OCI-LY3 (cell line): ENCODE measurements around the gene TMEM11.

Experiments used
- H2AFZ ChIP-seq: fragments of 200-600, 300-600 bp; shearing (Covaris generic); 2 replicates; pipeline ENCODE4 v1.6.0; 2014; ENCODE audit warnings: antibody characterized with exemption, low read depth, low read length
- H3K27ac ChIP-seq: fragments of 200-600, 300-600 bp; sonication (generic); 2 replicates; pipeline ENCODE4 v1.5.1; 2014; ENCODE audit warnings: mild to moderate bottlenecking, low read length, moderate library complexity, mixed read lengths
- H3K27me3 ChIP-seq: fragments of 200-600, 300-600 bp; sonication (generic); 2 replicates; pipeline ENCODE4 v1.6.1; 2014; ENCODE audit warnings: low read depth, low read length, mixed read lengths
- H3K36me3 ChIP-seq: fragments of 200-600, 300-600 bp; sonication (generic); replicated peaks from 2 replicates; pipeline ENCODE3; 2014; ENCODE audit warnings: low read depth, low read length, mixed read lengths
- H3K4me1 ChIP-seq: fragments of 300-600, 200-600 bp; sonication (generic); 2 replicates; pipeline ENCODE4 v1.6.1; 2014; ENCODE audit warnings: low read length, mixed read lengths
- H3K4me2 ChIP-seq: fragments of 200-600, 300-600 bp; sonication (generic); 2 replicates; pipeline ENCODE4 v1.6.1; 2014; ENCODE audit warnings: low read length, mixed read lengths
- H3K4me3 ChIP-seq: fragments of 300-600, 200-600 bp; sonication (generic); 2 replicates; pipeline ENCODE4 v1.5.1; 2014; ENCODE audit warnings: antibody characterized with exemption, mild to moderate bottlenecking, low read length, moderate library complexity
- H3K79me2 ChIP-seq: fragments of 300-600, 200-600 bp; shearing (Covaris generic); 2 replicates; pipeline ENCODE4 v1.6.1; 2014; ENCODE audit warnings: mild to moderate bottlenecking, low read length, mixed read lengths
- H3K9ac ChIP-seq: fragments of 300-600, 200-600 bp; shearing (Covaris generic); 2 replicates; pipeline ENCODE4 v1.6.0; 2014; ENCODE audit warnings: mild to moderate bottlenecking, low read length, moderate library complexity
- H3K9me3 ChIP-seq: fragments of 200-600, 300-600 bp; shearing (Covaris generic); 2 replicates; pipeline ENCODE4 v1.6.1; 2014; ENCODE audit warnings: low read length, mixed read lengths; ENCODE audit not compliant: insufficient read depth
- H4K20me1 ChIP-seq: fragments of 200-600, 300-600 bp; sonication (generic); 2 replicates; pipeline ENCODE4 v1.6.1; 2016; ENCODE audit warnings: low read length, mixed read lengths; ENCODE audit not compliant: insufficient read depth
- CTCF ChIP-seq: fragments of 200-600, 300-600 bp; sonication (generic); IDR thresholded peaks from 2 replicates; pipeline ENCODE4 v1.5.1; 2014; ENCODE audit warnings: antibody characterized with exemption, low read length, low read depth
- EZH2phosphoT487 ChIP-seq: fragments of 200-600 bp; shearing (Covaris generic); IDR thresholded peaks from 2 replicates; pipeline ENCODE4 v1.6.1; 2018; ENCODE audit warnings: antibody characterized with exemption, mixed run types, low read depth

The TMEM11 gene

GRCh38 chr17:21243516-21244303 lies 29.7 kb upstream of the TMEM11 start:
- Histone ChIP-seq H3K27me3 (no peaks in the 10 kb centered on the region), H3K4me2 (no peak overlapping the region), H3K9ac (no peak overlapping the region), H2AFZ (no peak overlapping the region), H3K79me2 (no peaks in the 10 kb centered on the region), H3K4me1 (no peaks in the 10 kb centered on the region), H3K4me3 (no peak overlapping the region), H3K9me3 (no peaks in the 10 kb centered on the region), H4K20me1 (no peaks in the 10 kb centered on the region), H3K36me3 (no peaks in the 10 kb centered on the region), H3K27ac (no peak overlapping the region)
- no peak for TF ChIP-seq CTCF
- no peak for TF ChIP-seq EZH2phosphoT487

- no peak overlapping the region for H2AFZ ChIP-seq
- H3K4me2 ChIP-seq: no peak overlapping the region
- H3K27ac ChIP-seq: no peak overlapping the region
- H3K27me3 ChIP-seq: no peaks in the 10 kb centered on the region
- H3K36me3 ChIP-seq: no peaks in the 10 kb centered on the region
- no peak overlapping the region for H3K4me3 ChIP-seq
- H4K20me1 ChIP-seq: no peaks in the 10 kb centered on the region
- H3K79me2 ChIP-seq: no peaks in the 10 kb centered on the region
- no peaks in the 10 kb centered on the region for H3K4me1 ChIP-seq
- H3K9ac ChIP-seq: no peak overlapping the region
- H3K9me3 ChIP-seq: no peaks in the 10 kb centered on the region
- TF ChIP-seq EZH2phosphoT487 (no peak), CTCF (no peak)
Observed at GRCh38 chr17:21242780-21243515, 29.0 kb upstream of the TMEM11 start.

DNA sequence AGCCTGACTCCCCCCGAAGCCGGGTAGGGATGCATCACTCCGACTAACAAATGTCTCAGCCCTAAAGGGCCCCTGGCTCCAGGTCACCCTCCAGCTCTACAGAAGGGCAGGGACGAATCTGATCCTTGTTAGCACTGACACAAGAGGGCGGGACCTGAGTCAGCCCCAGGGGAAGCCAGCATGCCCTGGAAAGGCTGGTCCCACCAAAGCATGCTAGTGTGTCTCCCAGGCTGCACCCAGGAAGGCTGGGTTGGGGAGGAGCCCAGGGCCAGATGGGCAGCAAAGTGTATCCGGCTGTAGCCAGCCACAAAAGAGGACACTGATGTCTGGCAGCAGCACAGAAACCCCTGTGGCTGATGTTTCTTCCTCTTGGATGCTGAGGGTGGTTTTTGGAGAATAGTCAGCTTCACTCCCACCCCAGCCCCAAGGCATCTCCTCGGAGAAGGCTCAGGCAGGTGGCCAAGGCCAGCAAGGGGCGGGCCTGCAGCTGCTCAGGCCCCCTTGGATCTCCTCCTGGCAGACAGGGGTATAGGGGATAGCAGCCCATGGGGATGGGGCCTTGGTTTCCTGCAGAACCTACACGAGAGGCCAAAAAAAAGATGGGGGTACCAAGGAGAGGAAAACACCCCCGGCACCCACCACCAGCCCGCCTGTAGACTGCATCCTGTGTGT lies 28.2 kb upstream of the TMEM11 start:
- Histone ChIP-seq H4K20me1 (no peaks in the 10 kb centered on the region), H3K9me3 (no peaks in the 10 kb centered on the region), H3K9ac (no peak overlapping the region), H3K79me2 (no peaks in the 10 kb centered on the region), H3K27ac (no peak overlapping the region), H2AFZ (no peak overlapping the region), H3K4me3 (no peak overlapping the region), H3K27me3 (no peaks in the 10 kb centered on the region), H3K4me1 (no peaks in the 10 kb centered on the region), H3K4me2 (no peak overlapping the region), H3K36me3 (no peaks in the 10 kb centered on the region)
- TF ChIP-seq EZH2phosphoT487: no peak
- TF ChIP-seq CTCF: no peak

DNA sequence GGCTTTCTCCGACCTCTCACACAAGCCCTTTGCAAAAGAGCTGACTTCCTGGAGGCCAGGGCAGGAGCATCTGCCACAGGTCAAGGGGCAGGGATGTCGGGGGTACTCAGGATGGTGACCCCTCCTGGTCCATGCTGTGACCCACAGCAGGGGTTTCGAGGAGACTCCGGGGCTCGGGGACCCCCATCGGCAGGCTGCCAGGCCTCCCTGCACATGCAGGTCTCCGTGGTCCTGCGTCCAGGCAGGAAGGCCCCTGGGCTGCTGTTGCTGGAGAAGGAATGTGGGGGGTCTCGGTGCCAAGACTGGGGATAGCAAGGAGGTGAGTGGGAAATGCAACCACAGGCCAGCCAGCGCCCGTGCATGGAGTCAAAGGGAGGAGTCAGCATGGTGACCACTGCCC lies 27.6 kb upstream of the TMEM11 start:
- Histone ChIP-seq H3K79me2 (no peaks in the 10 kb centered on the region), H4K20me1 (no peaks in the 10 kb centered on the region), H3K27ac (no peak overlapping the region), H3K9me3 (no peaks in the 10 kb centered on the region), H3K4me2 (no peak overlapping the region), H3K27me3 (no peaks in the 10 kb centered on the region), H3K4me3 (no peak overlapping the region), H2AFZ (no peak overlapping the region), H3K36me3 (no peaks in the 10 kb centered on the region), H3K9ac (no peak overlapping the region), H3K4me1 (no peaks in the 10 kb centered on the region)
- no peak for TF ChIP-seq EZH2phosphoT487
- no peak for TF ChIP-seq CTCF
